GDM1 (cell line): ENCODE data around the gene ZBTB18.
"Not testable (repeated sequence)": the region's sequence is repeated elsewhere in the genome, so short reads cannot be mapped to it uniquely, and the experiment has no call there.

Experiments
- DNase-seq: peaks from one replicate; lab custom pipeline; 2025; lab: John Stamatoyannopoulos, UW

Gene ZBTB18

DNA sequence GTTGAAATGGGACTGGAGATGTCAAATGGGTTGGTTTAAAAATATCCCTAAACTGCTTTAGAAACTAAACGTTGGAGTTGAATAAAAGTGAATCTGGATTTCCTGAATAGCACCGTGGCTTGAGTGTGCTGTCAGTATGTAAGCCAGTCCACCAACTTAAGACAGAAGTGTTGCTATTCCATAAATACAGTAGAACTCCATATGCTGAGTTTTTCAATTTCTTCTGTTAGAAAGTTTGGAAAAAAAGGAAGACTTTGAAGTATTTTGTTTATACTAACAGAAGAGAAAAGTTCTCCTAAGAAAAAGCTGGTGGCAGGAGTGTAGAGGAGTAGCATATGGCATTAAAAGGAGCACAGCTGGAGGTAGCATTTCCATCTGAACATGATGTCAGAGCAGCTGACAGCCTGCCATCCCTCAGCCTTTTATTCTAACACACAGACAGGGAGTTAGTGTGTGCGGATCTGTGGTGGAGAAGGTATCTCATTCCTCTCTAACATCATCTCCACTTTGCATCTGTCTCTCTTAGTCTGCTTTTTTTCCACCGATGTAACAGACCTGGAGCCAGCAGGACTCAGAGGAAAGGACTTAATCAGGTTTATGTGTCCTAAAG is at the start of gene ZBTB18:
ZBTB18 (plus strand) TSS at position 449 of the 610 bp plus-strand sequence; CDS start at position 598, 149 bp downstream.
- no peak for DNase-seq

DNA sequence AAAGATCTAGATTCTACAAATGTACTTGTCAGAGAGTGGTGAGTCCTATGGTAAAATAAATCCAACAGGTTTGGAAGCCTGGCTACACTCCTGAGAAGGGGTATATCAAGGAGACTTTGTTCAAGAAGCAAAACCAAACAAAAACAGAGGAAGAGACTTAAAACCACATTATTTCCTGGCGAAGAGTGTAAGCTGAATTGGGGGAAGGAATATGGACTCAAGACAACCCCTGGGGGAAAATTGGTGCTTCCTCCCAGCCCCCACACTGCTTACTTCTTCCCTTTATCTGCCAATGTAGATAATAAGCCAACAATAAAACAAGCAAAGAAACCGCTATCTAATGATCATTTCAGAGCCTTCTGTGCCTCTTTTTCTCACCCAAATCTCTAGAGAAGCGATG is 48.4 kb upstream of the ZBTB18 start:
- peak; percentile 64 for DNase-seq

DNA sequence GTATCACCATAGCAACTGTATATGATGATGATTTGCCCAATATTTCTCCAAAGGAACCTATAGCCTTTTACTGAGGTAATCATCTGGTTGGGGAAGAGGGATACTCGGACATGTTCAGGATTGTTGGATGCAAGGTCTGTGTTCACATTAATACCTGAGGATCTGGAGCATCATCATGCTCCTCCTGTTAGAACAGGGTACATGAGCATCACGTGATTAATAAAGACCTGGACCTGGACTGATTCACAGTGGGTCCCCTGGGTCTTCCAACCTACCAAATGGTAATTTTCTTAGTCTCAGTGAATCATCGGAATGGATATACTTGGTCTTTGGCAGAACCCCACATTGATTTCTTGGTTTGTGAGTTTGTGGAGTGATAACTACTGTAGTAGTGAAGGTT is 45.6 kb upstream of the ZBTB18 start:
- no peak for DNase-seq

DNA sequence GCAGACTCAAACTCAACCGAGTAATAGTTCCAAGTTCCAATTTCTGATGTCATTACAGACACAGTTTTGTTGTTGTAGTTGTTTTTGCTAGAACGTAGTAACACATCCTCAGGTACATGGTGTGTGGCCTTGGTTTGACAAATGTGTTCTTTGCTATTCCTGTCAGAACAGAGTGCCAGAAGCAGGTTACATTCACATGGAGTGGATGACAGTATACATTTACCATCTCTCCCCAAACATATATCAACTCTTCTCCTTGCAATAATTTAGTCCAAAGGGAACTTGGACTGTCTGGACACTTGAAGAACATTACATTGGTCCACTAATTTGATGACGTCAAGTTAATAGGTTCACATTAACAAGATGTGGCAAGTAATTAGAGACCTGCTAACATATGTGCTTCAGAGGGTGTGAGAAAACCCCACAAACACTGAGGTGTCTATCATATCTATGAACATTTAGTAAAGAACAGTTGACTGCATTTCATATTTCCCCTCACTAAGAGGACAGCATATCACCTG is 44.6 kb upstream of the ZBTB18 start:
- DNase-seq, result no peak

DNA sequence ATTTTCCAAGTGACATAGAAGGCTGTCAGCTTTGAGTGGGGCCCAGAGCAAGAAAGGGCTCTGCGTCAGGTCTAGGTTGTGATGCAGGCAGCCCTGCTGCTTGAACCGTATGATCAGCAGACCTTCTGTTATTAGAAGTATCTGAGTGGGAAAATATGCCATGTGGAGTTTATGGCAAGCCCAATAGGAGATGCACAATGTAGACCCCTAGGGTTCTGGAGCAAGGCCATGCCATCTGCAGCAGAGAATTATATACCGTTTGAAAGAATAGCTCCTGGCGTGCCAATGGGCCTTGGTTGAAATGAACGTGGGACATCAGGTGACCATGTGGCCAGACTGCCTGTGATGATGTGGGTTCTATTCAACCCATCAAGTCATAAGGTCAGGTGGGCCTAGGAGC is 44.1 kb upstream of the ZBTB18 start:
- no peak for DNase-seq

DNA sequence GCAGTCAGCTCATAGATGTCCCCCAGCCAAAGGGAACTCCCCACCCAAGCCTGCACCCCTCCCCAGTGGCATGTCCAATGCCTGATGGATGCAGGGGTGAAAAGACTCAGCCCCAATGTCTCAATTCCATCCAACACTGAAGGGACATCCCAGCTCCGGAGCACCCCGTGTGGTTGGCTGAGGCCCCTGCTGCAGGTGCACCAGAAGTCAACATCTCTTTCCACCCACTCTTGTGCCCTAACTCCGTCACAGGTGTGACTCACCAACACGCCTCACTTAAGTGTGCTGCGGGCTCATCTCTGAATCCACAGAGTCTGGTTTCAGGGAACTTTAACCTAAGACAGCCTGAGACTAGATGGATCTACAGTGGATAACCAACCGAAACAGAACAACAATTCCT is 40.9 kb upstream of the ZBTB18 start:
- DNase-seq, result no peak

DNA sequence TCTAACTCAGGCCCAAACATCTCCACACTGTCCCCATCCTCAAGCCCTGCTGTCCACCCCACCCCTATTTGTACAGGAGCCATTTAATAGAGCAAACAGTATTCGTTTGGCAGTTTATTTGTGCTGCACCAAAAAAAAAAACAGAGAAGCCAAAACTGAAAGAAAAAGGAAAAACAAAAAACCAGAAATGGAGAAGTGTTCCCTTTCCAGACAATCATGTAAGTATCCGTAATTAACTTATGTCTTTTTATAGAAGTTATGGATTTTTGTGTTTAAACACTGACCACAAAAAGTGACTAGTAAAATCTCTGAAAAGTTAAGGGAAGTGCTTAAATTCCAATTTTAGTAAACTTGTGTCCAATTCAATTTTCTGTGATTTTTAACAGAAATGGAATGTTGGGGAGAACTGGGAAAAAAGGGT is 40.4 kb upstream of the ZBTB18 start:
- DNase-seq, result no peak

DNA sequence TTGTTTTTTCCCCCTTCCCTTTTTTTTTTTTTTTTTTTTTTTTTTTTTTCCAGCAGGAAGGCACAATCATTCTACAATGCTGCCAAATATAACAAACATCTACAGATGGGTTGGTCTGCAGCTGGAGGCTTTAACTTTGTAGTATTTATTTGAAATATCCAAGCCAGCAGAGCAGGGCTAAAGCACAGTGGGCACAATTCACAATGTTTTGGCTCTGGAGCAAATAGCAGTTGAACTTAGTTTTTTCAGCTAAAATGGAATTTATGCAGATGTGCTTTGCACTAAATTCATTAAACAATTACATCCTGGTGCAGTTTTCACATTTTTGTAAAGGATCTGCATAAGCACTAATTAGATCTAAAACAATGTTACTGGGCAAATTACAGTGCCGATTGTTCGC is 39.8 kb upstream of the ZBTB18 start:
- no peak for DNase-seq

DNA sequence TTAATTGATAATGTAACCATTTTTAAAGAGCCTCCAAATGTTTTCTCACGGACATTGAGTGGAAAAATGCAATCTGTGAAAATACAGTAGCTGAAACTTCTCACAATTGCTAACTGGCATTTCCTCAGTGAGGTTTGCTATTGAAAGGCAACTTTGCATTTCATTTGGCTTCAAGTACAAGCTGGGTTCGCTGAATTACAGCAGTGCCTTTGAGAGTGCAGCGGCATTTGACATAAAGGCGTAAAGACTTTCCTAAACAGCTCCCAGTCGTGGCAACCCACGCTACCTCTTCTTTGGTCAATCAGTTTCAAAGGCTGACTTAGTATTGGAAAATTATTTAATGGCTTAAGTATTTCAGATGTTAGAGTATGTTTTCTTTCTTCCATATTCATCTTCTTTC is 39.3 kb upstream of the ZBTB18 start:
- no peak for DNase-seq

DNA sequence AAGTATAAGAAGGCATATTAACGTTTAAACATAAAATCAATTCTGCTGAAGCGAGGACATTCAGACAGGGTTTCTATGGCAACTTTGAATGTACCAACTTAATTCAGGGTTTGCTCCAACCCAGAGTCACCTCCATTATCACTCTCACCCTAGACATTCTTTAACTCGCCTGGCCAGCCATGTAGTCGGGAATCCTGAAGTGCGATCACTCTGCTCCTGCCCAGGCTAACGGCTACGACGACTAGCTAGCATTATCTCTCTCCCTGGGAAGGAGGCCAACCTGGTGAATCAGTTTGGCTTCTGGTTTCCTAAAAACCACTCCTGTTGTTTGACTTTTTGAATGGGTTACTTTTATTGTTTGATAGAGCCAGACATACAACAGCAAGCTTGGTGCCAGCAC is 38.9 kb upstream of the ZBTB18 start:
- DNase-seq, result no peak

DNA sequence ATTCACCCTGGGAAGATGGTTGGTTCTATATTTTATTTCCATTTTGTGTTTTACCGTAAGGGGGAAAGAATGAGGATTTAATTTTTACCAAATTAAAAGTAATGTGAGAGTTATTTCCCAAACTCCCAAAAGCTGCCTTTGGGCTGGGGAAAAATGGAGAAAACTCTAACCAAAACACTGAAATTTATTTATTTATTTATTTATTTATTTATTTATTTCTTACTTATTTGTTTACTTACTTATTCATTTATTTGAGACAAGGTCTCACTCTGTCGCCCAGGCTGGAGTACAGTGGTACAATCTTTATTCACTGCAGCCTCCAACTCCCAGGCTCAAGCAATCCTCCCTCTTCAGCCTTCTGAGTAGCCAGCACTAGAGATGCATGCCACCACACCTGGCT is 38.0 kb upstream of the ZBTB18 start:
- no peak for DNase-seq

DNA sequence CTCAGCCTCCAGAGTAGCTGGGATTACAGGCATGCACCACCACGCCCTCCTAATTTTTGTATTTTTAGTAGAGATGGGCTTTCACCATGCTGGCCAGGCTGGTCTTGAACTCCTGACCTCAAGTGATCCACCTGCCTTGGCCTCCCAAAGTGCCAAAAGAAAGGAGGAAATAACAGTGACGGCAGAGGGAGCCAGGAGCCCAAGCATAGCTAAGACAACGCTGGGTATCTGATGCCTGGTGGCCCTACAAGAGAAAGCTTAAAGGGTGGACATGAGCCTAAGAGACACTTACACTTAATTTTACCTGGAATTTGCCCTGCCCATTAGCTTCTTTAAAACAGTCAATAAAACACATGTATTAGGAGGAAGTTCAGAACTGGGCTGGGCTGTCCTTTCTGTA is 36.2 kb upstream of the ZBTB18 start:
- DNase-seq, result not testable (repeated sequence)

DNA sequence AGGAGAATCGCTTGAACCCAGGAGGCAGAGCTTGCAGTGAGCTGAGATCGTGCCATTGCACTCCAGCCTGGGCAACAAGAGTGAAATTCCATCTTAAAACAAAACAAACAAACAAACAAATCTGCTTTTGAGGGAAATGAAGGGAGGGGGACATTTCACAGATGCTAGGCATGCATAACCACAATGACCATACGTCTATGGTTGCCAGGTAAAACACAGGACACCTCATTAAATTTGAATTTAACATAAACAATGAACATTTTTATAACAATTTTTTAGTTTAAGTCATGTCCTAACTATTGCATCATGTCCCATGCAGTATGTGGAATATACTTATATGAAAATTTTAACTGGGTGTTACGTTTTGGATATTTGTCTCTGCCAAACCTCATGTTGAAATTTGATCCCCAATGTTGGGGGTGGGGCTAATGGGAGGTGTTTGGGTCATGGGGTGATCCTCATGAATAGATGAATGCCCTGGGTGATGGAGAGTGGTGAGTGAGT is 31.0 kb upstream of the ZBTB18 start:
- no peak for DNase-seq

DNA sequence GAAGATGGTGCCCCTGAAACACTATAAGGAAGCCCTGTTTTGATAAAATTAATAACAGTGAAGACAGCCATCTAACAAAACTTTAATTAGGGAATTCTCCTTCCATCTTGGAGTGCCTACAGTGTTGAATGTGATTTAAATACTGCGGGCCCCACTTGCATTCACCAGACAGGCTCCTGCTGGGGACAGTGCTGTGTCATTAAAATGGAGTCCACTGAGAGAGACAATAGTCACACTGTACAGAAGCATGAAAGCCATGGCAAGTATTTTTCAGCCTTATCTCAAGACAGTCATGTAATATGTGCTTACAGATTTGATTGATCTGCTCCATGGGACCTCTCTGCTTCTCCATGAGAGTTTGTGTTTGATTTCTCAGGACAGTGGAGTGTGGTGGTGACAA is 29.7 kb upstream of the ZBTB18 start:
- no peak for DNase-seq

DNA sequence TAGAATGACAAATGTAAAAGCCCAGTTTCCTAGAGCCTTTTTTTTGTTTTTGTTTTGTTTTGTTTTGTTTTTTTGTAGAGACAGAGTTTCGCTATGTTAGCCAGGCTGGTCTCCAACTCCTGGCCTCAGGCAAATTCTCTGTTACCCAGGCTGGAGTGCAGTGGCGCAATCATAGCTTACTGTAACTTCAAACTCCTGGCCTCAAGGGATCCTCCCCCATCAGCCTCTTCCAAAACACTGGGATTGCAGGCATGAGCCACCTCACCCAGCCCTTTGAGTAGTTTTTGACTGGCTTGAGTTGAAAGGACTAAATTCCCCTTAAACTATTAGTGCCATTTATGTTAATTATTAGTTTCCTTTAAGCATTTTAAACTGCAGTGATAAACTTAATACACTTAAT is 28.8 kb upstream of the ZBTB18 start:
- no peak for DNase-seq

DNA sequence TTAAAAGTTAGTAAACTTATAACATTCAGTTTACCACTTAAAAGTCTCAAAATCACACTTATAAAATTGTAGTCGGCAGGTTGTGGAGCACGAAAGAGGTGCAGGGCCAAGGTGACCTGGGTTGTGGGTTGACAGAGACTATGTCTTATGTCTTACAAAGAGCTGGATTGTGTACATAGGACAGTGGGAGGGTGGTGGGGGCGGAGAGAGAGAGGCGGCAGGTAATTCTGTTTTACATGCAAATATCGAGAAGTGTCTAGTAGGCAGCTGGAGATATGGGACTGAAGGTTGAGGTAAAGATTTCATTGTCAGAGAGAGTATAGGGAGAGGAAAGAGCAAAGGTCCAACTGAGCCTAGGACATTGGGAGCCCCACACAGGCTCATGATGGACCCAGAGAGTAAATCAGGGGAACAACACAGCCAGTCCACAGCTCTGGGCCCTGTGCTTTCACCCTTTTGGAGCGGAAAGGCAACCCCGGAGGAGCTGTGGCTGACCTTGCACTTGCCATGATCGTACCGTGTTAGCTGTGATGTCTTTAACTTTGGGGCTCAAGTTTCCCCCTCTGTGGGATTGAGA is 28.1 kb upstream of the ZBTB18 start:
- DNase-seq, result no peak

DNA sequence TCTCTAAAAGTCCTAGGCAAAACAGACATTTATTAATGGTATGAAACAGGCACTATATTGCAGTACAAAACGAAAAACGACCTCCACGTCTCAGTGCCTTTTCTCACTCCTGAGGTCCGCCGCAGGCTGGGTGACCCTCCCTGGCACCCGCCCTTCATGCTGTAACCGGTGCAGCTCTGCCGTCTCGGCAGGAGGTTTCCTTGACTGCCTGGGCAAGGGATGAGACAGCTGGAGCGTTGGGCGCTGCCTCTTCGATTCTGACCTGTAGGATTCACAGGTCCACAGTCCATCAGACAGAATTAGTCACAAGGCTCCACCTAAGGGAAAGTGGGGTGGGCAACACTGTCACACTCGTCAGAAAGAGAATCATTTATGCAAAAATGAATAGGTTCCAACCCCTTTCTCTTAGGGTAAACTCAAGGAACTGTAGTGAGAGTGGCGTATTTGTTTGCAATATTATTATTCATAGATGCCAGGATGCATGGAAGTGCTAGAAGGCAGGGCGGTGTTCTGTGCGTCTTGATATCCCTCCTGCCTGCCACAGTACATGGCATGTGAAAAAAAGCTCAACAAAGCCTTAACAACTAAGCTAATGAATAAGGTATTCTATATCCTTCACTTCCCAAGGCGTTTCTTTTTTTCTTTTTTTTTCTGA is 23.5 kb upstream of the ZBTB18 start:
- DNase-seq, result no peak

DNA sequence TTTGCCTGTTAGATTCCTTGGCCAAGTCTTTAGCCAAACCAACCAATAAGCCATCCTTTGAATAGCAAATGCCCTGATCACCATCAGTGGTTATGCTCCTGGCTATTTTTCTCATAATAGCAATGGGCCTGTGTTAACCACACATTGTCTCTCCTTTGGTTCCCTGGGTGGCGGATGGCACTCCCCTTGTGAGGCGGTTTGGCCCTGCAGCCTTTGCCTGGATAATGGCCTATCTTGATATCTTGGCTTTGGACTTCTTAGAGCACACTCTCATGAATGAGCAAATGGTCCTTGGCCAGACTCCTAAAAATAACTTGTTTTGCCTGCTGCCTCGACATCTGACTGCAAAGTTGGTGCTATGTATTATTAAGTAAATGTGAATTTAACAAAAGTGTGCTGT is 22.4 kb upstream of the ZBTB18 start:
- no peak for DNase-seq

DNA sequence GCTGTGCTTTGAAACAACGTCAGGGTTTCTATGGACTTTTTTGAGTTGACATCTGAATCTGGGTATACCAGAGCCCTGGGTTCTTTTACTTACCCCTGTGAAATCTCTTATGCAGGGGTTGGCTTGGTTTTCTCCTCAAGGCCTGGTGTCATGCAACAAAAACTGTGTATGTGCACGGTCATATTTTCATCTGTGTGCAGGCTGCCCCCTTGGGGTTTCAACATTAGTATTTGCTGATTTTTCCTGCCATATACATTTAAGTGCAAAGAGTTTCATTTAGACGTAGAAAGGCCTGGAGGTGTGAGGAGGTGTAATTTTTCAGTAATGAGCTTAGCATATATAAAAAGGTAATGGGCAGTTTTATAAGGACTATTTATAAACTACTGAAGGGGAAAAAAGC is 22.0 kb upstream of the ZBTB18 start:
- no peak for DNase-seq

DNA sequence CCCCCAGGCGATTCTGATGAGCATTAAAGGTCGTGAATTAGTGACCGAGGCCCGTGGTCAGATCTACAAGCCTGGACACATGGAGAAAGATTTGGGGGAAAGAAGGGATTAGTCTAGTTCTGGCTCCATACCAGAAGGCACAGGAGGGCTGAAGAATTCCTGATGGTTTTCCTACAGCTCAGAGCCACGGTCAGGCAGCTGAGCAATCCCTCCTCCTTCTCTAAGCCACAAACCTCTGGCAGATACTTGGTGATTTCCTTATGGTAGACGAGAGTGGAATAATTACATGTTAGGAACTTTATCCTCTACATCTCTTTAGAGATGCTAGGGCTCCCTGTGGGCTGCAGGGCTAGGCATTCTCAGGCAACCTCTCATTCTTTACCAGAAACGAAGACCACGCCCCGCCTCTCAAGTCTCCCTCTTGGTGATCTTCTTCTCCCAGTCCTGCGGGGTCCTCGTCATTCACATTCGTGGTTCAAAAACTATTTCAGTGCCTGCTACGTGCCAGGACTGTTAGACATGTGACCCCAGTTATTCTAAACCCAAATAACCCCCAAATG is 20.5 kb upstream of the ZBTB18 start:
- DNase-seq, result no peak

DNA sequence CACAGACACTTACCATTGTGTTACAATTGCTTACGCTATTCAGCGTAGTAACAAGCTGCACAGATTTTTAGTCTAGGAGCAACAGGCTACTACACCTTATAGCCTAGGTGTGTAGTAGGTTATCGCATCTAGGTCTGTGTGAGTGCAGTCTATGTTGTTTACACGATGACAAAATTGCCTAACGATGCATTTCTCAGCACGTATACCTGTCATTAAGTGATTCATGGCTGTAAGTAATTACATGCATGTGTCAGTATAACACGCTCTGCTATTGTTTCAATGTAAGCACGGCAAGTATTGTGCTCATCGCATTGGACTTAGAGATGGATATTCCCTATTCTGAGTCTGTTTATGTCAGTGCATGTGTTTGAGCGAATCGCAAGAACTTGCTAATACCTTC is 15.7 kb upstream of the ZBTB18 start:
- no peak for DNase-seq

DNA sequence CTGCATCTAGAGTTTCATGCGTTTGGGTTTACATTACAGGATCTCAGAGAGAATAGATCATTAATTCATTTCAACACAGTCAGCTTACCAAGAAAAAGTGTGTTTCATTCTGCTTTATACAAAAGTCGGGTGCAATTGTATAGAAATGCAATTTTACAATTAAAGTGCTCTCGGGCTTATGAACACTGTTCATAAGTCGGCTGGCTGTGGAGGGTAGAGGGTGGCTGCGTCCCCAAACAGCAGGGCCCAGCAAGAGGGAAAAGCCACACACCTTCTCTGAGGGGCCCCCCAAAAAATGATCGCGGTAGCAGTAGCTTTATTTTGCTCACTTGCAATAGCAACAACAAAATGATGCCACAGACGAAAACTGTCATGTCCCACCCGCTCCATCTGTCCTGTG is 13.8 kb upstream of the ZBTB18 start:
- no peak for DNase-seq

DNA sequence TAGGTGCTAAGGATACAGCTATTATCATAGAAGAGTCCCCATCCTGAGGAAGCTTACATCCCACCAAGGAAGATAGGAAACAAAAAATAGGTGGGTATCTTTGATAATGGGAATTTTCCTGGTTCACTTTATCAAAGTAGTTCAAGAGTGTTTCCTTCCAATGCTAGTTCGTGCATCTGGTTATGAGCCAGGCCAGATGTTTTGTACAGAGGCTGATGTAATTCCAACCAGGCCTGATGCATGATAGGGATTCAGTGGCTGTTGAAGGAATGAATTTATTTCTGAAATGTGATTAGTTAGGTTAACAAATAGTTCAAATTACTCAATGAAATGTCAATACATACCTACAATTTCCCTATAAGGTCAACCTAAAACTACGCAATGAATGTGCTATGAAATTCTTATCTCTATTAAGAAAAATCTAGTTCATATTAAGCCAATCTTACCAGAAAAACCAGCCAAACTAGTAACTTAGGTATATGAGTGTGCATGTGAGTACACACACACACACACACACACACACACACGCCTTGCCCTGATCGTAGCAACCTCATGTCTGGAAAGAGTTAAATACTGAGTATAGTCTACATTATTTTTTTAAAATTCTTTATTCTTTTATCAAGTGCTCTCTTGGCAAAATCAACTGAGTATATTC is 9.5 kb upstream of the ZBTB18 start:
- DNase-seq, result no peak
